ENCODE data around the gene PFAS.
"Not testable (repeated sequence)": the region's sequence is repeated elsewhere in the genome, so short reads cannot be mapped to it uniquely, and the experiment has no call there.

PFAS gene

DNA sequence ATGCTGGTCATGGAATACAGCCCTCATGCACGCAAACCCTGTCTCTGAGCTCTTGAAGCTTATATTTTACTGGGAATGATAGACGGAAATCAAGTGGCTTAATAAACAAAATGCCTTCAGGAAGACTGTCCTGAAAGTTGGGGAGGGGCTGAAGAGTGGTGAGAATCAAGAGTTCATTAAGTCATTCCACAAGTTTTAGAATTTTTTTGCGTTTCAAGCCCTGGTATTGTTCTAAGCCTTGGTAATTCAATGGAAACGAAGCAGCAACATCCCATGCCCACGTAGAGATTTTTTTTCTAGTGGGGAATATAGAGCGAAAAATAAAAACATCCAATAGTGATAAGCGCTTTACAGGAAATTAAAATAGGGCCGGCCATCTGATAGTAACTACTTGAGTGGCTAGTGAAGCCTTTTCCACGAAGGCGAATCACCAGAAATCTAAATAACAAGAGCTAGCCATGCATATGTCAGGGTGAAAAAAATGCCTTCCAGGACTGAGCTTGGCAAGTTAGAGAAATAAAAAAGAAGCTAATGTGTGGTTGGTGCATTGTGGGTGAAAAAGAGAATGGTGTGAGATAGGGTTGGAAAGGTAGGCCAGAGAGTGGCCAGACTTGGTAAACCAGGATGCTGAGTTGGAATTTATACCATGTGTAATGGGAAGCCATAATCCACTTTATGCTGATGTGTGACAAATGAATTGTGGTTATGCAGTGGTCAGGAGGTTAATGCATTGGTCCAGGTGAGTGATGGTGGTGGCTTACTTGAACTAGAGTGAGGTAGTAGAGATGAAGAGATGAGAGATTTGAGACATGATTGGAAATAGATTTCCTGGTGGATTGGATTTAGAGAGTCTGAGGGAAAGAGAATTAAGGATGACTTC is 772 bp downstream of the PFAS start:
- TF ChIP-seq, protein P1, sequence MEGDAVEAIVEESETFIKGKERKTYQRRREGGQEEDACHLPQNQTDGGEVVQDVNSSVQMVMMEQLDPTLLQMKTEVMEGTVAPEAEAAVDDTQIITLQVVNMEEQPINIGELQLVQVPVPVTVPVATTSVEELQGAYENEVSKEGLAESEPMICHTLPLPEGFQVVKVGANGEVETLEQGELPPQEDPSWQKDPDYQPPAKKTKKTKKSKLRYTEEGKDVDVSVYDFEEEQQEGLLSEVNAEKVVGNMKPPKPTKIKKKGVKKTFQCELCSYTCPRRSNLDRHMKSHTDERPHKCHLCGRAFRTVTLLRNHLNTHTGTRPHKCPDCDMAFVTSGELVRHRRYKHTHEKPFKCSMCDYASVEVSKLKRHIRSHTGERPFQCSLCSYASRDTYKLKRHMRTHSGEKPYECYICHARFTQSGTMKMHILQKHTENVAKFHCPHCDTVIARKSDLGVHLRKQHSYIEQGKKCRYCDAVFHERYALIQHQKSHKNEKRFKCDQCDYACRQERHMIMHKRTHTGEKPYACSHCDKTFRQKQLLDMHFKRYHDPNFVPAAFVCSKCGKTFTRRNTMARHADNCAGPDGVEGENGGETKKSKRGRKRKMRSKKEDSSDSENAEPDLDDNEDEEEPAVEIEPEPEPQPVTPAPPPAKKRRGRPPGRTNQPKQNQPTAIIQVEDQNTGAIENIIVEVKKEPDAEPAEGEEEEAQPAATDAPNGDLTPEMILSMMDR (conservative IDR thresholded peaks at IDR 0.05; ENCODE audit: low read length) = no peak
- DNase-seq (ENCODE audit: low read depth) = no peak
- peak overlapping the region; percentile 98 for H3K4me3 ChIP-seq (ENCODE audit: low read length)

GRCh38 chr17:8251411-8251810 is 2.3 kb downstream of the PFAS start:
- not testable (repeated sequence) for H3K4me3 ChIP-seq (ENCODE audit: low read length); DNase-seq (ENCODE audit: low read depth)

DNA sequence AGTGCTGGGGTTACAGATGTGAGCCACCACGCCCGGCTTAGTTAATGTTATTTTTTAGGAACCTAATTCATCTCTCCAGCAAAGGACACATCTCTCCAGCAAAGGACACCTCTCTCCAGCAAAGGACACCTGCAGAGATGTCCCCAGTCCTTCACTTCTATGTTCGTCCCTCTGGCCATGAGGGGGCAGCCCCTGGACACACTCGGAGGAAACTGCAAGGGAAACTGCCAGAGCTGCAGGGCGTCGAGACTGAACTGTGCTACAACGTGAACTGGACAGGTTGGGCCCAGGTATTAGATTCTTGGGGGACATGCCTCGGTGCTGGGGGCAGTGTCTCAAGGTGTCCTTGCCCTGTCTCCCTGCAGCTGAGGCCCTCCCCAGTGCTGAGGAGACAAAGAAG is 4.7 kb downstream of the PFAS start:
- no peak overlapping the region for H3K4me3 ChIP-seq (ENCODE audit: low read length)
- DNase-seq (ENCODE audit: low read depth) = no peak
- TF ChIP-seq, protein P1 (conservative IDR thresholded peaks at IDR 0.05; ENCODE audit: low read length) = peak; percentile 33

DNA sequence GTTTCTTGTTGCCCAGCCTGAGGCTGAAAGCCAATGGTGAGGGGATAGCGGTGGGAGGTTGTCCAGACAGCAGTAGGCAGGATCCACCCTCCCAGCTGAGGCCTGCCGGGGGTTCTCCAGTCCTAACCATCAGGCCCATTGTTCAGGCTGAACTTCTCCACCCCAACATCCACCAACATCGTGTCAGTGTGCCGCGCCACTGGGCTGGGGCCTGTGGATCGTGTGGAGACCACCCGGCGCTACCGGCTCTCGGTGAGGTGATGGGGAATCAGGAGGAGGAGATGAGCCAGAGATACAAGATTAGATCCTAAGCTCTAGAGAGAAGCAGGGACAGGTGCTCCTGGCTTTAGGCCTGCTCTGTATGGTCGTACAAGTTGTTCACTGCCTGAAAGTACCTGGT is 5.8 kb downstream of the PFAS start:
- TF ChIP-seq, protein P1 (conservative IDR thresholded peaks at IDR 0.05; ENCODE audit: low read length) = no peak
- no peak for DNase-seq (ENCODE audit: low read depth)
- no peak overlapping the region for H3K4me3 ChIP-seq (ENCODE audit: low read length)

DNA sequence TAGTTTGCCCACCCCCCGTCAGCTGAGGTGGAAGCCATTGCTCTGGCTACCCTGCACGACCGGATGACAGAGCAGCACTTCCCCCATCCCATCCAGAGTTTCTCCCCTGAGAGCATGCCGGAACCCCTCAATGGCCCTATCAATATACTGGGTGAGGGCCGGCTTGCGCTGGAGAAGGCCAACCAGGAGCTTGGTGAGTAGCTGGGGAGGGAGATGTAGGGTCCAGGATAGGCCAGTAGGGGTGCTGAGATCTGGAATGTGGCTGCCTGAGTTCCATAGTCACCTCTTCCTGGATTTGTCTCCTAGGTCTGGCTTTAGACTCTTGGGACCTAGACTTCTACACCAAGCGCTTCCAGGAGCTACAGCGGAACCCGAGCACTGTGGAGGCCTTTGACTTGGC is 6.4 kb downstream of the PFAS start:
- no peak overlapping the region for H3K4me3 ChIP-seq (ENCODE audit: low read length)
- TF ChIP-seq, protein P1 (conservative IDR thresholded peaks at IDR 0.05; ENCODE audit: low read length) = 0 out of 2 replicates have a peak, but pooled peaks have one; percentile 3
- no peak for DNase-seq (ENCODE audit: low read depth)

DNA sequence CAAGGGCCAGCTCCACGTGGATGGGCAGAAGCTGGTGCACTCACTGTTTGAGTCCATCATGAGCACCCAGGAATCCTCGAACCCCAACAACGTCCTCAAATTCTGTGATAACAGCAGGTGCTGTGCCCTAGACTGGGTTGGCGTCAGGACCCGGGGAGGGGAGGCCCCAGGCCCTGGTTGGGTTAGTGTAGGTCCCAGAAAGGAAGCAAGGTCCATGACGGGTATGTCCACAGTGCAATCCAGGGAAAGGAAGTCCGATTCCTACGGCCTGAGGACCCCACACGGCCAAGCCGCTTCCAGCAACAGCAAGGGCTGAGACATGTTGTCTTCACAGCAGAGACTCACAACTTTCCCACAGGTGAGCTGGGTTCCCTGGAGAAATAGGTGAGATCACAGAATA is 7.2 kb downstream of the PFAS start:
- TF ChIP-seq, protein P1 (conservative IDR thresholded peaks at IDR 0.05; ENCODE audit: low read length) = no peak
- DNase-seq (ENCODE audit: low read depth) = no peak
- H3K4me3 ChIP-seq (ENCODE audit: low read length) = no peak overlapping the region

DNA sequence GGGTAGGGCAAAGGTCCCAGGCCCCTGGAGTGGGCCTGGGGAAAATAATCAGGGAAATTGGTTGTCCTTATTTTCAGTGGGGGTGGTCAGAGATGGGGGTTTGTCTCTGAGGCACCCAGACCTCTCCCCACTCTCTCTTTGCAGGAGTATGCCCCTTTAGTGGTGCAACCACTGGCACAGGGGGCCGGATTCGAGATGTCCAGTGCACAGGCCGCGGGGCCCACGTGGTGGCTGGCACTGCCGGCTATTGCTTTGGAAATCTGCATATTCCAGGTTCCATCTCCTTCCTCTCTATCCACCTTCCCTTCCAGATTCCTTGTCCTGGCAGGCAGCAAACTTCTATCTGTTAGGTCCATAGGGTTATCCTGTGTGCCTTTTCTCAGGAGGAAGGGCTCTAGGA is 7.6 kb downstream of the PFAS start:
- no peak overlapping the region for H3K4me3 ChIP-seq (ENCODE audit: low read length)
- no peak for DNase-seq (ENCODE audit: low read depth)
- TF ChIP-seq, protein P1 (conservative IDR thresholded peaks at IDR 0.05; ENCODE audit: low read length) = no peak
